Activated T-helper 1 cell treated with Interleukin-2 at 50 U/mL for 16 hours (primary cell): ENCODE measurements around the gene ONECUT1.
"Not testable (repeated sequence)": the region's sequence is repeated elsewhere in the genome, so short reads cannot be mapped to it uniquely, and the experiment has no call there.

ENCODE experiments used
- DNase-seq: peaks from one replicate; pipeline ENCODE4 v3.0.0-alpha.2; 2020; ENCODE audit warnings: low read depth

Gene ONECUT1

GRCh38 chr15:52790169-52790708, at the start of gene ONECUT1:
Gene ONECUT1, minus strand, starts transcription at chr15:52790336. Its CDS starts 452 bp downstream, at chr15:52789884.
- DNase-seq = peak; percentile 41

DNA sequence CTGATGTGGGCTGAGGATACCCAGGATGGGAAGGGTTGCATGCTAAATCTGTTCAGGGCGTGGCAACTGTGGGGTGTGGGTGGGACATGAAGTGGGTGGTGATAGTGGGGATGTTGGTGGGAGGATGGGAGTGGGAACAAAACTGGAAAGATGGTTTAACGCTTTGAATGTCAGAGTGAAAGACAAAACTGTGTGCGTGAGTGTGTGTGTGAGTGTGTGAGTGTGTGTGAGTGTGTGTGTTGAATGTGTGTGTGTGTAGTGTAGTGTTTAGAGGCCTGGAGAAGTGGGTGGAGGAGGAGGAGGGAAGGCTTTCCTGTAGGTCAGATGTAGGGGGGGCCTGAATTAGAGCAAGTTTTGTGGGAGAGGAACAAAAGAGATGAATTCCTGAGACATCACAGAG, 44.2 kb upstream of the ONECUT1 start:
- DNase-seq = no peak

DNA sequence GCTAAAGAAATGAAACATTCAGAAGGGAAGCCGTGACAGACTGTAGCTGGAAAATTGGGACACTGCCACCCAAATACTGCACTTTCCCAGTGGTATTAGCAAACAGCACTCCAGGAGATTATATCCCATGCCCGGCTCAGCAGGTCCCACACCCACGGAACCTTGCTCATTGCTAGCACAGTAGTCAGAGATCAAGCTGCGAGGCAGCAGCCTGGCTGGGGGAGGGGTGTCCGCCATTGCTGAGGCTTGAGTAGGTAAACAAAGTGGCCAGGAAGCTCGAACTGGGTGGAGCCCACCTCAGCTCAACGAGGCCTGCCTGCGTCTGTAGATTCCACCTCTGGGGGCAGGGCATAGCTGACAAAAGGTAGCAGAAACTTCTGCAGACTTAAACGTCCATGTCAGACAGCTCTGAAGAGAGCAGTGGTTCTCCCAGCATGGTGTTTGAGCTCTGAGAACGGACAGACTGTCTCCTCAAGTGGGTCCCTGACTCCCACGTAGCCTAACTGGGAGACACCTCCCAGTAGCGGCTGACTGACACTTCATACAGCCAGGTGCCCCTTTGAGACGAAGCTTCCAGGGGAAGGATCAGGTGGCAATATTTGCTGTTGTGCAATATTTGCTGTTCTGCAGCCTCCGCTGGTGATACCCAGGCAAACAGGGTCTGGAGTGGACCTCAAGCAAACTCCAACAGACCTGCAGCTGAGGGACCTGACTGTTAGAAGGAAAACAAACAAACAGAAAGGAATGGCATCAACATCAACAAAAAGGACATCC, 34.2 kb upstream of the ONECUT1 start:
- DNase-seq = not testable (repeated sequence)

DNA sequence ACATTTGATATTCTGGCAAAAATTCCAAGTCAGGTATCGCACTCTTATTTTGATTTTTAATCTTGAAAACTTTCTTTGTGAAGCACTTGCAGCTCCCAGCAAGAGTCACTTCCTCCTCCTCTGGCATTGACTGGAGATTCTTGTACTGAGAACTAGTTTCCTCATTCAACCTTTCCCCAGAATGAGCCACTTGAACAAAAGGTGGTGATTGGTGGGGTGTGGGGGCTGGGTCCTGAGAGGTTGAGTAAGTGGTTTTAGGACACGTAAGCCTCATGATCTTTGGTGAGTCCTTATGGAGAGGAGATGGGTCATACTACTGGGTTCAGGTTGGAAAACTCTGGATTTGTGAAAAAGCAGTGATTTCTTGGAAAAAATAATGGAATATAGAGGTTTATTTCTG, 32.3 kb upstream of the ONECUT1 start:
- no peak for DNase-seq

DNA sequence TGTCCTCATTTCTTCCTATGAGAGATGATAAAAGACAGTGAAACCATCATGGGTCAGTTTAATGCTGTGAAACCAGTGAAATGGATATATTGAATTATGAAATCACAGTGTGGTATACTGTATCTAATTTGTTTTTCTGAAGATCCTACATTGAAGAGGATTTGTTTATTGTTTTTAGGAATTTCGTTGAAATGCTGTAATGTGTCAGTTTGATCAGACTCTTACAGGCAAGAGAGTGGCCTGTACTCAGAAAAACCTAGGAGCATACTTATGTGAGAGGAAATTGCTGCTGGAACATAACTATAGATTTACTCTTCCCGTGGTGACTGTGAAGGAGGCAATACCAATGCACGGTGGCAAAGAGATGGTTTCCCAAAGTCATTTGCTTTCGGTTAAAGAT, 29.1 kb upstream of the ONECUT1 start:
- no peak for DNase-seq

DNA sequence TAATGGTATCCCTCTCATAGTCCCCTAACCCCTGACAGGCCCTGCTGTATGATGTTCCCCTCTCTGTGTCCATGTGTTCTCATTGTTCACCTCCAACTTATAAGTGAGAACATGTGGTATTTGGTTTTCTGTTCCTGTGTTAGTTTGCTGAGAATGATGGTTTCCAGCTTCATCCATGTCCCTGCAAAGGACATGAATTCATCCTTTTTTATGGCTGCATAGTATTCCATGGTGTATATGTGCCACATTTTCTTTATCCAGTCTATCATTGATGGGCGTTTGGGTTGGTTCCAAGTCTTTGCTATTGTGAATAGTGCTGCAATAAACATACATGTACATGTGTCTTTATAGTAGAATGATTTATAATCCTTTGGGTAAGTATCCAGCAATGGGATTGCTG, 25.8 kb upstream of the ONECUT1 start:
- not testable (repeated sequence) for DNase-seq

- DNase-seq = no peak
Observed at GRCh38 chr15:52808996-52809395, 18.9 kb upstream of the ONECUT1 start.

DNA sequence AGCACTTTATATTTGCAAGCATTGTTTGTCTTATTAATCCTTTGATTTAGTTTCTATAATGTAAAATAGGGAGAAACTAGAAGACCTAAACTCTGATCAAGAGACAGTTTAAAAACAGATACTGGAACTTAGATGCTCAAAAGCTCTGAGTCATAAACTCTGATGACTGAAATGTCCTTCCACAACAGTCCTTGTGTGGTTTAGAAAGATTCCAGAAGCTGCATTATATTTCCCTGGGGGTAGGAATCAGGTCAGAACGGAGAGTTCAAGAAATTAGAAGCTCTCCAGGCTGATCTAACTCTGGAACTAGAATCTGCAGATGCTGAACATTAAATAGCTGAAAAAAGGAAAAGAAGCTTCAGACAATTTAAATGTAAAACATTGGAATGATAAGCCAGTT, 18.3 kb upstream of the ONECUT1 start:
- no peak for DNase-seq

DNA sequence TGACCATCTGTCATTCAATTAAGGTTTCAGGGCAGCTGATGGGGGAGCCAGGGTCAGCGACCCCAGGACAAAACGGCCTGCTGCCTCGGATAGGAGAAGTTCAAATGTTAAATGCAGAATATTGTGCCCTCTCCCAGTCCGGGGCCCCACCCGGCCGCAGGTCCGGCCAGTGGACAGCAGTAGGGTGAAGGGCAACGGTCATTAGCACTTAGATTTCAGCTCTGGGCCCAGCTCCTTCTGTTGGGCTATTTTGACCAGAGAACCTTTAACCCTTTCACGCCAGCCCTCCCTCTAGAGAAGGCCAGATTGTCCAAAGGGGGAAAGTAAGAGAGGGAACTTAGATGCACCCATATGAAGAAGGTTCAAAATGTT, 16.1 kb upstream of the ONECUT1 start:
- DNase-seq = no peak

GRCh38 chr15:52805351-52806283, 15.5 kb upstream of the ONECUT1 start:
- no peak for DNase-seq

GRCh38 chr15:52804526-52805081, 14.5 kb upstream of the ONECUT1 start:
- DNase-seq = no peak

DNA sequence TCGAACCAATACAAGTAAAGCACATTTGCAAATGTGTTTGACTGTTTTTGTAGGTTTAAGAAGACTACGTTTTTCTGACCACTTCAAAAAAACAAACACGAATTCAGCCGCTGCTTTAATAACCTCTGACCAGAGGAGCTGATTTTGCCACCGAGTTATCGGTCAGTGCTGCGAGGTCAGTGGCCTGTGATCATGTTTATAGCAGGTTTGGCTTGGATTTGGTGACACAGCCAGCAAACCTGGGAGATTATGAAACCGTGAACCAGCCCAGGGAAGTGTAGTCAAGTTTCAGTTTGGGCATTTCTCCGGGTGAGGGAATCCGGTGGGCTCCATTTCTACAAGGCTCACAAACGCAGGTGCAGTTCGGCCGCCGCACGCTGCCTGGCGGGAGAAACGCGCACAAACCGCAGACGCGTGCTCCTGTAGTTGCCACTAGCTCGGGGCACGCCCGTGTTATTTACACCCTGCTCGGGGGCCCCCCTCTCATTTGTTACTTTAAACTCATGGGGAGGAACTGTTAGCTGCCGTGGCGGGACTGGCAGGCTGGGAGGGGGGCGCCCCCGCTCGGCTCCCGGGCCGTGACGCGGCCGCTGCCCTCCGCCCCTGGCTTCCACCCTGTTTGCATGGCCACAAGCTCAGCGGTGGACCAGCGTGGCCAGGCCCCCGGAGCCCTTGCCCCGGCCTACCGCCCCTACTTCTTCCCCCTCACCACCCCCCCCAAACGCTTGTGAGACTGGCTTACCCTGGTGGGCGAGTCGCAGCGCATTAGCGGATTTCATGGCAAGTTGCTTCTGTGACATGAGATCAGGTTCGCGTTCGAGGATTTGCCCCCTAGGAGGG, 13.6 kb upstream of the ONECUT1 start:
- no peak for DNase-seq

DNA sequence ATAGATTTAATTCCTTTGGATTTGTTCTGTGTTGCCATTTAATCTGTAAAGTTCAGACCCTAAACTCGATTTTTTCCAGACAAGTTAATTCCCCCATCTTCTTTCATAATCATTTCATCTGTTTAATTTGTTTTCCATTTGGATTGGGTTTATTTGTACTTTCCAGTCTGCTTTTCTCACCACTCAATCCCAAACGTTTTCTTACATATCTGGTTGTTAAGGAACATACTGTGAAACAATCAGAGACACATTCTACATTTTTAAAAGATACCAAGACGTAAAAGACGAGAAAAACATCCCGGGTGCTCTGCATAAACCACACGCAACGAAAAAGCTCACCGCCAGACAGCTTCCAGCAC, 13.0 kb upstream of the ONECUT1 start:
- DNase-seq = no peak

- DNase-seq = no peak
Observed at GRCh38 chr15:52802110-52802509, 12.0 kb upstream of the ONECUT1 start.

- no peak for DNase-seq
Observed at GRCh38 chr15:52801748-52802085, 11.6 kb upstream of the ONECUT1 start.

DNA sequence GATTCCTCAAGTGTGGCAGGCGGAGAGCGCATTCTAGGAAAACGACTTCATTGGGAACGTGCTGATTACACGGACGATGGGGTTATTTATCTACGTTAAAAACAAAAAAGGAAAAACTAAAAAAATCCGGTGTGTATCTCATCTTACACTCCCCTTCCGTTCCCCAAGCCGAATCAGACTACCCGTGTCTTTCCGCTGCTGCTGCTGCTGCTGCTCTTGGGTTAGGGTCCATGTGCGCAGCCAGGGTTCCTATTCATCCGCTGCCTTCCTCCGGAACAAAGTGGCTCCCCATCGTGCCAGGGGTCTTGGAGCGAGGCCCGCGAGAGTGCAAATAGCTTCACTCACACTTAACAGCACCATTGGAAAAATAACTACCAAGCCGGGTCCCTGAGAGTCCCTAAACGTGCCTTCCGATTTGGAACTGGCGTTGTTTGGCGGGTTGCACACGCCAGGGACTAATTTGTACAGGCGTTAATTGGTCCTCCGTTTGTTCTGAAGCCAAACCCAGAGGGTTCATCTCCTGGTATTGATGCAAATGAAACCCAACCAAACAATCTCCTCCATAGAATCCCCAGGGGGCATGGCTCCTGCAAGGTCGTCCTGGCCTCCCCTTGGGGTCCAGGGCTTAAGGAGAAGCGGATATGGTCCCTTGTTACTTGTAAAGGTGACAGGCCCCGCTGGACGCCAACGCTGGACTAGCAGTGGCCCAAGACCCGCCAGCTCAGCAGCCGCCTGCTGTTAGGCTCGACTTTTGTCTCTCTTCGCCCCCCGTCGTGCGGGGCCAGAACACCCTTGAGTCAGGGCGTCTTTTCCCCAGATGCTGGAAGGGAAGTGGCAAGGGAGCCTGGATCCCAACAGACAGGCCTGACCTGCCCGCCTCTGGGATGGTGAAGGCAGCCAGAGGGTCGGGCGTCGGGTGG, 11.0 kb upstream of the ONECUT1 start:
- DNase-seq = no peak

DNA sequence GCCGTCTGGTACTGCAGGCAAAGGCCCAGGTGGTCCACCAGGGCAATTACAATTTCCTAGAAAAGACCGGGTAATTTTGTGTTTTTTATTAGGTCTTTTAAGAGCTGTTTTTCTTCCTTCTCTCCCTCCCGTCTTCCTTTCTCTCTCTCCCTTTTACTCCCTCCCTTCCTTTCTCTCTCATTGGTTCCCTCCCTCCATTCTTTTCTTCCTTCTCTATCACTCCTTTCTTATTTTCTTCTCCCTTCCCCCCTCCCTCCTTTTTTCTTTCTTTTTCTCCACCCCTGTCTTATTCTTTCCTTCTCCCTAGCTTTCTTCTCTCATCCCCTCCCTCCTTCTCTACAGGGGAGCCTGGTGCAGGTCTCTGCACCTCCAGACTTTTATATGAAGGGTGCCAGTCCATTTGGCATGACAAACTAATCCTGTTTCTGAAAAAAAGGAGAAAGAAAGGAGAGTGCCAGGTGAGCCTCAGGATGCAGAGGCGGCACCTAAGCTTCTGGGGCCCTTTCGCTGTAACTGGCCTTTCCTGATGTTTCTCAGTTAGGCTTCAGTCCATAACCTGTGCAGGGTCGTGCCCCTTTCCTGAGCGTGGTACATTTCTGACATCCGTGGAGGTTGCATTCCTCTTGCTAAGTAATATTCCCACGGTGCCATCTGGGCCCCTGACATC, 9.1 kb upstream of the ONECUT1 start:
- DNase-seq = no peak

- DNase-seq = no peak
Observed at GRCh38 chr15:52798529-52799101, 8.5 kb upstream of the ONECUT1 start.

GRCh38 chr15:52797625-52798501, 7.7 kb upstream of the ONECUT1 start:
- DNase-seq = no peak
